GM10266 (cell line): Measurements from ENCODE around the gene ENPP7.
A peak's percentile ranks its signal among the peaks of the same experiment; 100 is the strongest.

Source experiments
- DNase-seq: peaks from one replicate; pipeline ENCODE4 v3.0.0; 2012; ENCODE audit errors: extremely low spot score
- CTCF ChIP-seq: IDR thresholded peaks from 2 replicates; pipeline ENCODE4 v1.5.1; 2012; ENCODE audit warnings: mild to moderate bottlenecking, low read depth; ENCODE audit not compliant: control insufficient read depth, insufficient read depth; ENCODE audit errors: missing control alignments

Gene ENPP7

DNA sequence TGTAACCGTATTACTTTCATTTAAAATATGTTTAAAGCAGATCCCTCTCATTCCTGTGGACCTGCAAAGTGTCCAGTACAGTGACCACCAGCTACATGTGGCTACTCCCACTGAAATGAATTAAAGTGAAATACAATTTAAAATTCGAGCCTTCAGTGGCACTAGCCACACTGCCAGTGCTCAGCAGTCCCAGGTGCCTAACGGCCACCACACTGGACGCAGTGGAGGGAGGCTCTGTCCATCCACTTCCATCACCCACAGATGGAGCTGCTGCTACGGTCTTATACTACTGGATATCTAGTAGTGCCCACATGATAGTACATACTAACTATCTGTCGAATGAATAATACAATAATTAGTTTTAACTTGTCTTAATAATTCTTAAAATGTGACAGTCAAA, 44.9 kb downstream of the ENPP7 start:
- TF ChIP-seq CTCF, result no peak
- DNase-seq, result no peak

- DNase-seq, result no peak
- TF ChIP-seq CTCF, result no peak
Measured at GRCh38 chr17:79776376-79777119, 45.8 kb downstream of the ENPP7 start.

DNA sequence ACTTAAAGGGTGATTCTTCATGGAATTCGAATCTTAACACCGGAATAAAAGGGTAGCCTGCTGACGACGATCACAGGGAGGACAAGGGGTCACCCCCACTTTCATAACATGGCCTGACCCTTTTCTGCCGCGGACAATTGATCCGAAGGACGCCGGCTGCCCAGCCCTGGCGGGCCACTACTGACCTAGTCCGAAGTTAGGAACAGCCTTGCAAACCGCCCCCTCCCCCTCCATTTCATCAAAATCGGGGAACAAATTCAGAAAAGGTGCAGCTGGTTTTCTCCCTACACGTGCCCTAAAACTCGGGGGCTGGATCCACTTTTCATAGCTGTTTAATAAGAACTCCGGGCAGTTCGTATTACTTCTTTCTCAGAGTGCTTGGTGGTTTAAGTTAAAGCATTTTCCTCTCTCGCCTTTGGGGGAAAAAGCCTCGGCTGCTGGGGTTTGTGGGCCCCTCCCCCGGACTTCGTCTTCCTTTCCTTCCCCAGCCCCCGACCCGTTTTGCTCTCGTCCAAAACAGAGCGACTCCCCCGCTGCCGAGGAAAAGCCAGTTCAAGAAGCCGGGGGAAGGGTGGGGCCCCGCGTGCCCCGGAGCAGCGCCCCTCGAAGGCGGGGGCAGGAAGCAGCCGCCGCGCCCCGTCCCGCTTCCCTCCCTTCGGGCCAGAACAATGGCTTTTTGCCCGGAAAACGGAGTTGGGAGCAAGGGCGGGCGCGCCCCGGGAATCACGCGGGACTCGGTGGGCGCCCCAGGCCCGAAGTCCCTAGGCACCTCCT, 46.6 kb downstream of the ENPP7 start:
- no peak for TF ChIP-seq CTCF
- DNase-seq, result peak; percentile 61

DNA sequence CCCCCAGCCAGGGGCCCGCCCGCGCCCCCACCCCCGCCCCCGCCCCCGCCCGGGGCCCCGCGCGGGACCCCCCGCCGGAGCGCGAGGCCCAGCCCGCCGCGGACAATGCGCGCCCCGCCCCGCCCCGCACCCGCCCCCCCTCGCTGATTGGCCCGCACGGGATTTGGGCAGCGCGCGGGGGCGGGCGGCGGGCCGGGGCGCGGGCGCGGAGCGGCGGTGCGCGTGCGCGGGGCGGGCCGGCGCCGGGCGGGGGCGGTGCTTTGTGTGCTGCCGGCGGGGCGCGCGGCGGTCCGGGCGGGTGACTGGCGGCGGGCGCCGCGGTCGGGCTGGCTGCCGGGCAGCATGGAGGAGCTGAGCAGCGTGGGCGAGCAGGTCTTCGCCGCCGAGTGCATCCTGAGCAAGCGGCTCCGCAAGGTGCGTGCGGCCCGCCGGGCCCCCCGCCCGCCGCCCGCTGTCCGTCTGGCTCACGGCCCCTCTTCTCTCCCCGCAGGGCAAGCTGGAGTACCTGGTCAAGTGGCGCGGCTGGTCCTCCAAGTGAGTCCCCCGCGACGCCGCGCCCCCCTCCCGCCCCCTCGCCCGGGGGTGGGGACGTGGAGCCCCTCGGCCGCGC, 47.3 kb downstream of the ENPP7 start, which contains the start of gene CBX2:
Gene CBX2, plus strand, starts transcription at position 255 of the 610 bp plus-strand sequence. Its CDS starts 88 bp downstream, at position 343.
- no peak for TF ChIP-seq CTCF
- peak; percentile 99 for DNase-seq

DNA sequence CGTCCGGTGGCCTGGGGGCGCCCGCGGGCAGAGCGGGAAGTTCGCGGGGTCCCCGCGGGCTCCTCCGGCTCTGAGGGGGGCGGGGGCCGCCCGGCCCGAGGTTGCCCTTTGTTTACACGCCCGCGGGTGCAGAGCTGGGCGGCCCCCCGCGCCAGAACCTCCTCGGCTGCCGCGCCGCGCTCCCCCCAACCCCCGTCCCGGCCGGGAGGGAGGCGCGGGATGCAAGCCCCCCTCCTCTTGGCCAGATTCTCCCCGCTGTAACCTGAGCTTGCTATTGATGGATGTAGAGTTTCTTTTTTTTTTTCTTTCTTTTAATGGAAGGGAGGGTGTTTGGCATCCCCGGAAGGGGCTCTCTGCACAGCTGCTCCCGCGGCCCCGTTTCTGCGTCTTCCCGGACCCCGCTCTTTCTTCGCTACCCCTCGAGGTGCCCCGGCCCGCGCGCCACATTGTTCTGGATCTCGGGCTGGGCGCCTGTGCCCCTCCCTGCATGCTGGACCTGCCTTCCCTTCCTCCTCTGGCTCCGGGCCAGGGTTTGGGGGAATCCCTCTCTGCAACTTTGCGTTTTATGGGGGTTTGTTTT, 47.9 kb downstream of the ENPP7 start:
- no peak for TF ChIP-seq CTCF
- DNase-seq, result peak; percentile 62

- DNase-seq, result no peak
- TF ChIP-seq CTCF, result no peak
Measured at GRCh38 chr17:79779084-79779529, 48.4 kb downstream of the ENPP7 start.
